BLaER1 (cell line): ENCODE data around the gene FAM180B.

ENCODE experiments used
- H3K27ac ChIP-seq: shearing (Covaris generic); formaldehyde crosslinking; 2 replicates; pipeline ENCODE4 v1.8.1; 2022
- H3K27me3 ChIP-seq: shearing (Covaris generic); formaldehyde crosslinking; 2 replicates; pipeline ENCODE4 v1.8.1; 2022
- H3K36me3 ChIP-seq: shearing (Covaris generic); formaldehyde crosslinking; 2 replicates; pipeline ENCODE4 v1.8.1; 2022
- H3K4me1 ChIP-seq: shearing (Covaris generic); formaldehyde crosslinking; 2 replicates; pipeline ENCODE4 v1.8.1; 2022
- H3K4me2 ChIP-seq: shearing (Covaris generic); formaldehyde crosslinking; 2 replicates; pipeline ENCODE4 v1.8.1; 2022
- H3K4me3 ChIP-seq: shearing (Covaris generic); formaldehyde crosslinking; 2 replicates; pipeline ENCODE4 v1.8.1; 2022
- H3K9ac ChIP-seq: shearing (Covaris generic); formaldehyde crosslinking; 2 replicates; pipeline ENCODE4 v1.8.1; 2022
- H3K9me3 ChIP-seq: shearing (Covaris generic); formaldehyde crosslinking; 2 replicates; pipeline ENCODE4 v1.8.1; 2022
- H4K20me1 ChIP-seq: shearing (Covaris generic); formaldehyde crosslinking; 2 replicates; pipeline ENCODE4 v1.8.1; 2022
- Cebpa-rat ChIP-seq: shearing (Covaris generic); IDR thresholded peaks from 2 replicates; pipeline ENCODE4 v1.8.1; 2022

Gene FAM180B

DNA sequence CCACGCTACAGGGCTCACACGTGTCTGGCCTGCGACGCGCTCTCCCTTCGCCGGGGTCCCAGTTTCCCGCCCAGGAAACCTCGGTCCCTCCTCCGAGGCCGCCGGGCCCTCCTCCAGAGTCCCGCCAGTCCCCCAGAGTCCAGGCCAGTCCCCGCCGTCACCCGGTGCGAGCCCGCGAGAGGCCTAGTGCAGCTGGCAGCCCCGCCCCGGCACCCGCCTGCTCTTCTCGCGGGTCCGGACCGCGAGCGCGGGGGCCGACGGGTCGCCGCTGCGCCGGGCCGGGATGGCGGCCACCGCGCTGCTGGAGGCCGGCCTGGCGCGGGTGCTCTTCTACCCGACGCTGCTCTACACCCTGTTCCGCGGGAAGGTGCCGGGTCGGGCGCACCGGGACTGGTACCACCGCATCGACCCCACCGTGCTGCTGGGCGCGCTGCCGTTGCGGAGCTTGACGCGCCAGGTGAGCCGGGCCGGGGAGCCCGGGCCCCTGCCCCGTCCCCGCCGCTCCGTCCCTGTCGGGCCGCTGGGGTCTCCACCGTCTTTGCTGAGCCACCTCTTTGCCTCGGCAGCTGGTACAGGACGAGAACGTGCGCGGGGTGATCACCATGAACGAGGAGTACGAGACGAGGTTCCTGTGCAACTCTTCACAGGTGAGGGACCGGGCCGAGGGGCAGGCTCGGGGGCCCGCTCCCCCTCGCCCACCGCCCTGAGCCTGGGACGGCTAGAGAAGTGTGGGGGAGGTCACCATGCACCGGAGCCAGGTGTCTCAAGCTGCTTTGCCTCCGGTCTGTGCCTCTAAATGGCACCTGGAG is 20.9 kb upstream of the FAM180B start, which contains the start of gene PTPMT1:
TSS of gene PTPMT1 (plus strand) at position 260 of the 809 bp plus-strand sequence. CDS start at position 284, 24 bp downstream.
- no peaks in the 10 kb centered on the region for H3K9me3 ChIP-seq
- H3K27ac ChIP-seq = peak within 1 kb of the TSS; percentile 89
- H4K20me1 ChIP-seq = peaks cover 12% of the 10 kb centered on the region
- TF ChIP-seq Cebpa-rat = no peak
- no peaks in the 10 kb centered on the region for H3K27me3 ChIP-seq
- H3K4me2 ChIP-seq = peak within 1 kb of the TSS; percentile 93
- H3K4me1 ChIP-seq = peaks cover 25% of the 10 kb centered on the region
- H3K36me3 ChIP-seq = peaks cover 28% of the 10 kb centered on the region
- H3K4me3 ChIP-seq = peak within 1 kb of the TSS; percentile 83
- H3K9ac ChIP-seq = peak within 1 kb of the TSS; percentile 92

DNA sequence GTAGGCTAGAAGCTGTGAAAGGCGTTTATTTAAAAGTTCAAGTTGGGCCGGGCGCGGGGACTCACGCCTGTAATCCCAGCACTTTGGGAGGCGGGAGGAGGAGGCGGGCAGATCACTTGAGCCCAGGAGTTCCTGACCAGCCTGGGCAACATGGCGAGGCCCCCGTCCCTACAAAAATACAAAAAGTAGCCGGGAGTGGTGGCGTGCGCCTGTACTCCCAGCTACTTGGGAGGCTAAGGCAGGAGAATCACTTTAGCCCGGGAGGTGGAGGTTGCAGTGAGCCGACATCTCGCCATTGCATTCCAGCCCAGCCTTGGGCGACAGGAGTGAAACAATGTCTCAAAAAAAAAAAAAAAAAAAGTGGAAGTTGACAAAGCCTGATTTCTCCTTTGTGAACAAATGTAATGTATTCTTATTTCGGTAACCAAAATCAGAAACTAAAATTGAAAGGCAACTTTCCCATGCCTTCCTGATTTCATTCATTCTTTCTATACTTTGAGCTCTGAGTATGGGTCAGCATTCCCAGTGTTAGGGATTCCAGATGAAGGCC is 20.3 kb upstream of the FAM180B start:
- H3K27me3 ChIP-seq = no peaks in the 10 kb centered on the region
- peak overlapping the region; percentile 93 for H3K4me2 ChIP-seq
- H3K4me3 ChIP-seq = peak overlapping the region; percentile 83
- H3K4me1 ChIP-seq = peaks cover 25% of the 10 kb centered on the region
- H3K36me3 ChIP-seq = peaks cover 35% of the 10 kb centered on the region
- H3K9ac ChIP-seq = peak overlapping the region; percentile 92
- no peaks in the 10 kb centered on the region for H3K9me3 ChIP-seq
- H3K27ac ChIP-seq = peak overlapping the region; percentile 89
- peaks cover 19% of the 10 kb centered on the region for H4K20me1 ChIP-seq
- no peak for TF ChIP-seq Cebpa-rat

DNA sequence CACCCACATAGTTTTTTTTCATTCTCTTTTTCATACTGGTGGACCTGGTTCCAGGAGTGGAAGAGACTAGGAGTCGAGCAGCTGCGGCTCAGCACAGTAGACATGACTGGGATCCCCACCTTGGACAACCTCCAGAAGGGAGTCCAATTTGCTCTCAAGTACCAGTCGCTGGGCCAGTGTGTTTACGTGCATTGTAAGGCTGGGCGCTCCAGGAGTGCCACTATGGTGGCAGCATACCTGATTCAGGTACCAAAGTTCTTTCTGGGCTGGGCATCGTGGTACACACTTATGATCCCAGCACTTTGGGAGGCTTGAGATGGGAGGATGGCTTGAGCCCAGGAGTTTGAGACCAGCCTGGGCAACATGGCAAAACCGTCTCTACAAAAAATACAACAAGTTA is 16.8 kb upstream of the FAM180B start:
- Histone ChIP-seq H3K27ac (no peak overlapping the region), H3K4me3 (no peak overlapping the region), H4K20me1 (peaks cover 52% of the 10 kb centered on the region), H3K9ac (no peak overlapping the region), H3K4me1 (peaks cover 20% of the 10 kb centered on the region), H3K27me3 (no peaks in the 10 kb centered on the region), H3K9me3 (no peaks in the 10 kb centered on the region), H3K36me3 (peaks cover 69% of the 10 kb centered on the region), H3K4me2 (no peak overlapping the region)
- no peak for TF ChIP-seq Cebpa-rat

DNA sequence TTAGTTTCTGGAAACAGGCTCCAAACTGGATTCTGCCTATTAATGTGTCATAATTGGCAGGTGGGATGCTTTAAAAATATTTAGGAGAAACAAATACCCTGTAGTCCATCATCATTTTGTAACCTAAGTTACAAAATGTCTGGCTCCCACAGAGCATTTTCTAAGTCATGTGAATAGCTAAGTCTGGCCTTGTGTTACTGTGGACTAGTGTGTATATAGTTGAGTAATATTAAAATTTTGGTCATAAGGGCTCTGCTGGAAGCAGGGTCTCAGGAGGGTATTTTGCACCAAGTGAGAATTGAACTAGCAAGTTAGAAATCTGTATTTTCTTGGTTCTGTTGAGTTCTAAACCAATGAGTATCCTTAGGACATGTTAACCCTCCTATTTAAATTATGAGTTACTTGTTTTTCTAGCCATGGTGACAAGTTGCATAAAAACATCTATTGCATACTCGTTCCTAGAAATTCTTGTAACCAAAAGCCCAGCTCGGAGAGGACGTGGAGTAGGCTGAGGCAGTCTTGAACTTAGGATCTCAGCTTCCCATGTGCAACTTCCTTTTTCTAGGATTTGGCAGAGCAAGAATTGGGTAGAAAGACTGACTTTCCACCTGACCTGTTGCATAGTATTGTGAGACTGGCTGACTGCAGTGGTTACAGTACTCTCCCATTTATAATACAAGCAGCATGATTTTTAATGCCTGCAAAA is 15.7 kb upstream of the FAM180B start:
- Histone ChIP-seq H3K9me3 (no peaks in the 10 kb centered on the region), H3K4me1 (peaks cover 14% of the 10 kb centered on the region), H4K20me1 (peaks cover 55% of the 10 kb centered on the region), H3K4me3 (no peak overlapping the region), H3K9ac (no peak overlapping the region), H3K36me3 (peaks cover 81% of the 10 kb centered on the region), H3K27ac (no peak overlapping the region), H3K4me2 (no peak overlapping the region), H3K27me3 (no peaks in the 10 kb centered on the region)
- no peak for TF ChIP-seq Cebpa-rat

DNA sequence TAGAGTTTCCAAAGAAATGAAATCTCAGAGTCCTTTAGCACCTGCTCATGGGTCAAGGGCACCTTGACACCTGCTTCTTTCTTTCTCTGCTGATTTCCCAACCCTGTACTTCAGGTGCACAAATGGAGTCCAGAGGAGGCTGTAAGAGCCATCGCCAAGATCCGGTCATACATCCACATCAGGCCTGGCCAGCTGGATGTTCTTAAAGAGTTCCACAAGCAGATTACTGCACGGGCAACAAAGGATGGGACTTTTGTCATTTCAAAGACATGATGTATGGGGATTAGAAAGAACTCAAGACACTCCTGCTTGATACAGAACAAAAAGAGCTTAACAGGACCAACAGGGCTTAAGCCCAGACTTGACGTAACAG is 15.1 kb upstream of the FAM180B start:
- H3K36me3 ChIP-seq = peaks cover 86% of the 10 kb centered on the region
- TF ChIP-seq Cebpa-rat = no peak
- H3K27ac ChIP-seq = no peak overlapping the region
- peaks cover 12% of the 10 kb centered on the region for H3K4me1 ChIP-seq
- no peaks in the 10 kb centered on the region for H3K27me3 ChIP-seq
- H3K9ac ChIP-seq = no peak overlapping the region
- H3K9me3 ChIP-seq = no peaks in the 10 kb centered on the region
- no peak overlapping the region for H3K4me3 ChIP-seq
- H3K4me2 ChIP-seq = no peak overlapping the region
- peaks cover 55% of the 10 kb centered on the region for H4K20me1 ChIP-seq

DNA sequence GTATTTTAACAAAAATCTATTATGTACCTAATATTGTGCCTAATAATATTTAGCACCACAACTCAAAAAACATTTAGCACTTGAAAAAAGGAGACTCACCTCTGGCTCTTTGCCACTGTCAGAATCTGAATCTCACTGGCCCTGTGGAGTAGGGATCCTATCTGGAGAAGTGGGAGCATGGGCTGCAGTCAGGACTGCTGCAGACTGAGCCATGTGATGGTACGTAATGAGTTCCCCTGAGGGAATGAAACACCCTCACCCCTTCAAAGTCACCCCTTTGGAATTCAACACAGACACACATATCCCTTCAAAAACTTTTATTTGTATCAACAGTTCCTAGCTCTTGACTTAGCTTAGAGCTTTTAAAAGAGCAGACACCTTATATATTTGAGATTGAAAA is 14.6 kb upstream of the FAM180B start:
- Histone ChIP-seq H3K27me3 (no peaks in the 10 kb centered on the region), H3K4me2 (no peak overlapping the region), H3K9ac (no peak overlapping the region; the same call in 1 of the 2 replicates), H3K27ac (no peak overlapping the region), H3K9me3 (no peaks in the 10 kb centered on the region), H3K4me1 (peaks cover 12% of the 10 kb centered on the region), H3K36me3 (peaks cover 92% of the 10 kb centered on the region), H4K20me1 (peaks cover 55% of the 10 kb centered on the region), H3K4me3 (no peak overlapping the region)
- TF ChIP-seq Cebpa-rat = no peak

DNA sequence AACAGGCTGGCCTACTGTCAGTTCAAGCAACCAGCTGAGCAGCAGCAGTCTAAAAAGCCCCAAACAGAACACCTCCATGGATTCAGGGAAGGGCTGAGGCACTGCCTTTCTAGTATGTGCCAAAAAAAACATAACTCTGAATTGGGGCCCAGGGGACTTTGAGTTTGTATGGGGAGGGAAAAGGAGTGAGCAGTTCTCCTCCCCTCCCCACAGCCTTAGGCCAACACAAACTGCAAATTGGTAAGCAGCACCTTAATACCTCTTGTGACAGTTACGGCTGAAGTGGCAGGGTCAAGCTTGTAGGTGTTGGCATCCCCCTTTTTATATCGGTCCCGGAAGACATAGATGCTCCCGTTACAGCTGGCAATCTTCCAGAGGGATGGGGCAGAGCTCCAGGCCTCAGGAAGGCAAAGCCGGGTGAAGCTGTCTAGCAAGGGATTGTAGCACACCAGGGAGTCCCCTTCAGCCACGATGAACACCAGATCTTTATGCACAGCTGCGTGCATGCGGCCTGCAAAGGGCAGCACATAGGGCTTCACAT is 13.7 kb upstream of the FAM180B start:
- Histone ChIP-seq H3K9ac (no peak overlapping the region), H3K4me2 (no peak overlapping the region)
- TF ChIP-seq Cebpa-rat = no peak

DNA sequence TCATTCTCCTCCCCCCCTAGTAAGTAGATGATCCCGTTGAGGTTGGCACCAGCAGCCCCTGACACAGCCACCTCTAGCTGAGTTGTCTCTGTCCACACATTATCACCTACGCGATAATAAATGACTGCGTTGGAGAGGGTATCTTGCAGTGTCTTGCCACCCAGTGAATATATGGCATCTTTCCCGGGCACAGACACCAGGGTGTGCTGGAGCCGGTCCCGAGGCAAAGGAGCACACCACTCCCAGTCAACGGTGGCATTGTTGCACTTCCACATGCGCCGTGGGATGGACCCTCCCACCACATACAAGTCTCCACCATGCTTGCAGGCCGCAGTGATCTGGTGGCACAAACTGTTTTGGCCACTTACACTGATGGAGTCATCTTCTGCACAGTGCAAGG is 13.2 kb upstream of the FAM180B start:
- Histone ChIP-seq H3K4me2 (no peak overlapping the region), H3K27ac (no peak overlapping the region), H3K4me3 (no peak overlapping the region), H4K20me1 (peaks cover 65% of the 10 kb centered on the region), H3K9me3 (no peaks in the 10 kb centered on the region), H3K4me1 (peaks cover 21% of the 10 kb centered on the region), H3K9ac (no peak overlapping the region), H3K27me3 (no peaks in the 10 kb centered on the region), H3K36me3 (peaks cover 96% of the 10 kb centered on the region)
- no peak for TF ChIP-seq Cebpa-rat

More for the DNA sequence above, 13.7 kb upstream of the FAM180B start:
- Histone ChIP-seq H3K9me3 (no peaks in the 10 kb centered on the region), H3K27ac (no peak overlapping the region), H3K4me3 (no peak overlapping the region), H3K36me3 (peaks cover 98% of the 10 kb centered on the region), H4K20me1 (peaks cover 61% of the 10 kb centered on the region), H3K27me3 (no peaks in the 10 kb centered on the region), H3K4me1 (peaks cover 16% of the 10 kb centered on the region)

DNA sequence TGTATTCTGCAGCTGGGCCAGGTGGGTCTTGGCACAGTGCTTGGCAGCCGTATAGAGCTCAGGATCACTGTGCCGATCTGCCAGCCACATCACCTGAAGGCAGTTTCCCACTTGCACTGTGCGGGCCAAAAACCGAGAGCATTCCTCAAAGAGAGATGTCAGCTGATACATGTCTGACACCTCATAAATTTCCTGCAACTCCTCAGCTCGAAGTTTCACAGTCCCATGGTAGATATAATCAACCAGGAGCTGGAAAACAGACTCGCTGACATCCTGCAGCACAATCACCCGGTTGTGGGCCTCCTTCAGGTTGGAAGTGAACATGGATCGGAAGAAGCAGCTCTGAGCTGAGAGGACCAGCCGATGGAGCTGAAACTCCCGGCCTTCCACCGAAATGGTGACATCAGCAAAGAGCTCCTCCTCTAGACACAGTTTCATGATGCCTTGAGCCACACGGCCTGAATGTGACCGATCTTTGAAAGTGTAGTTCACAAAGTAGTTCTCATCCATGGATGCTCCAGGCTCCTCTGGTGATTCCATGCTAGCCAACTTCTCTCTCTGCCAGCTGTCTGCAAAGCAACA is 8.9 kb upstream of the FAM180B start:
- no peaks in the 10 kb centered on the region for H3K9me3 ChIP-seq
- H3K36me3 ChIP-seq = peaks cover 78% of the 10 kb centered on the region
- peak overlapping the region; percentile 94 for H3K4me2 ChIP-seq
- H3K4me3 ChIP-seq = peak overlapping the region; percentile 81
- TF ChIP-seq Cebpa-rat = no peak
- H3K9ac ChIP-seq = peak overlapping the region; percentile 88
- 0 out of 2 replicates have a peak overlapping the region, but pooled peaks have one; percentile 86 for H3K27ac ChIP-seq
- H3K27me3 ChIP-seq = no peaks in the 10 kb centered on the region
- peaks cover 35% of the 10 kb centered on the region for H3K4me1 ChIP-seq
- H4K20me1 ChIP-seq = peaks cover 33% of the 10 kb centered on the region
